Embryonic facial prominence (tissue), 1 donor: Measurements from ENCODE around the gene TCP11L2.
"Not testable (repeated sequence)": the region's sequence is repeated elsewhere in the genome, so short reads cannot be mapped to it uniquely, and the experiment has no call there.

Experiments used
- DNase-seq: peaks from one replicate; pipeline ENCODE4 v3.0.0-alpha.2; 2016; ENCODE audit errors: extremely low spot score

TCP11L2 gene

GRCh38 chr12:106307181-106307580 lies 4.6 kb downstream of the TCP11L2 start:
- no peak for DNase-seq

GRCh38 chr12:106308121-106308520 lies 5.6 kb downstream of the TCP11L2 start:
- no peak for DNase-seq

- no peak for DNase-seq
Observed at GRCh38 chr12:106308611-106309010, 6.1 kb downstream of the TCP11L2 start.

- DNase-seq = no peak
Observed at GRCh38 chr12:106309671-106310505, 7.4 kb downstream of the TCP11L2 start.

- DNase-seq = no peak
Observed at GRCh38 chr12:106310687-106311086, 8.2 kb downstream of the TCP11L2 start.

- DNase-seq = no peak
Observed at GRCh38 chr12:106311139-106311538, 8.6 kb downstream of the TCP11L2 start.

GRCh38 chr12:106313413-106313812 lies 10.9 kb downstream of the TCP11L2 start:
- DNase-seq = not testable (repeated sequence)

- no peak for DNase-seq
Observed at GRCh38 chr12:106315523-106315922, 13.0 kb downstream of the TCP11L2 start.

- DNase-seq = no peak
Observed at GRCh38 chr12:106317406-106318082, 15.0 kb downstream of the TCP11L2 start.

- DNase-seq = no peak
Observed at GRCh38 chr12:106321139-106321850, 18.8 kb downstream of the TCP11L2 start.

- no peak for DNase-seq
Observed at GRCh38 chr12:106323537-106323936, 21.0 kb downstream of the TCP11L2 start.

GRCh38 chr12:106327309-106327869 lies 24.9 kb downstream of the TCP11L2 start:
- no peak for DNase-seq

- DNase-seq = no peak
Observed at GRCh38 chr12:106328735-106329134, 26.2 kb downstream of the TCP11L2 start.

- DNase-seq = no peak
Observed at GRCh38 chr12:106329231-106329982, 26.9 kb downstream of the TCP11L2 start.

- no peak for DNase-seq
Observed at GRCh38 chr12:106331599-106331998, 29.1 kb downstream of the TCP11L2 start.

- no peak for DNase-seq
Observed at GRCh38 chr12:106332536-106332935, 30.0 kb downstream of the TCP11L2 start.

GRCh38 chr12:106333010-106333409 lies 30.5 kb downstream of the TCP11L2 start:
- DNase-seq = no peak

- DNase-seq = no peak
Observed at GRCh38 chr12:106333756-106334155, 31.2 kb downstream of the TCP11L2 start.

- DNase-seq = no peak
Observed at GRCh38 chr12:106341086-106341877, 38.7 kb downstream of the TCP11L2 start.

- no peak for DNase-seq
Observed at GRCh38 chr12:106342397-106343213, 40.1 kb downstream of the TCP11L2 start.
